ENCODE measurements around the gene RNF157. TPM values are rescaled to one million over a fixed set of nuclear protein-coding genes. Genes with fewer than 3 reads are reported as not detected.
"Not testable (repeated sequence)": the region's sequence is repeated elsewhere in the genome, so short reads cannot be mapped to it uniquely, and the experiment has no call there.

RNF157 gene
- polyA plus RNA-seq, 1 experiment, result 1.6 TPM

- Histone ChIP-seq H3K27me3 (ENCODE audit: control insufficient read depth, insufficient read depth, low read length) (peaks cover 11% of the 10 kb centered on the region), H3K4me3 (ENCODE audit: low read depth, low read length) (no peak overlapping the region), H3K9me3 (ENCODE audit: control insufficient read depth, insufficient read depth, low read length) (no peaks in the 10 kb centered on the region), H3K27ac (ENCODE audit: low read depth, low read length) (no peak overlapping the region)
- ChIA-PET POLR2A (no interaction called here), CTCF (interaction anchor here (0.9 kb wide), 1 partner anchor 9 kb away, joined by 5 read pairs; no protein-coding TSS in a partner anchor)
- no peak for DNase-seq (ENCODE audit: low read depth, low spot score)
- no peak for TF ChIP-seq CTCF (IDR thresholded peaks at IDR 0.05; ENCODE audit: low read depth, low read length)
Measured at GRCh38 chr17:76189247-76189646, 51.0 kb downstream of the RNF157 start.

GRCh38 chr17:76188213-76189016 lies 51.9 kb downstream of the RNF157 start:
- H3K27me3 ChIP-seq (ENCODE audit: control insufficient read depth, insufficient read depth, low read length), result peaks cover 11% of the 10 kb centered on the region
- H3K9me3 ChIP-seq (ENCODE audit: control insufficient read depth, insufficient read depth, low read length), result no peaks in the 10 kb centered on the region
- no peak for TF ChIP-seq CTCF (IDR thresholded peaks at IDR 0.05; ENCODE audit: low read depth, low read length)
- POLR2A ChIA-PET, result no interaction called here
- DNase-seq (ENCODE audit: low read depth, low spot score), result no peak
- CTCF ChIA-PET, result interaction anchor here (0.9 kb wide), 1 partner anchor 8 kb away, joined by 5 read pairs; no protein-coding TSS in a partner anchor
- H3K4me3 ChIP-seq (ENCODE audit: low read depth, low read length), result no peak overlapping the region
- no peak overlapping the region for H3K27ac ChIP-seq (ENCODE audit: low read depth, low read length)

GRCh38 chr17:76186774-76187173 lies 53.5 kb downstream of the RNF157 start:
- CTCF ChIA-PET; H3K4me3 ChIP-seq (ENCODE audit: low read depth, low read length); POLR2A ChIA-PET; DNase-seq (ENCODE audit: low read depth, low spot score); H3K27ac ChIP-seq (ENCODE audit: low read depth, low read length); H3K9me3 ChIP-seq (ENCODE audit: control insufficient read depth, insufficient read depth, low read length): not testable (repeated sequence)
- H3K27me3 ChIP-seq (ENCODE audit: control insufficient read depth, insufficient read depth, low read length), result peaks cover 11% of the 10 kb centered on the region

- no peak overlapping the region for H3K4me3 ChIP-seq (ENCODE audit: low read depth, low read length)
- POLR2A ChIA-PET, result no interaction called here
- H3K27me3 ChIP-seq (ENCODE audit: control insufficient read depth, insufficient read depth, low read length), result peaks cover 5% of the 10 kb centered on the region
- CTCF ChIA-PET, result interaction anchor here (0.7 to 1.7 kb wide), 4 partner anchors 12 to 233 kb away, joined by 3 to 9 read pairs (median 4); no protein-coding TSS in a partner anchor
- no peaks in the 10 kb centered on the region for H3K9me3 ChIP-seq (ENCODE audit: control insufficient read depth, insufficient read depth, low read length)
- TF ChIP-seq CTCF (IDR thresholded peaks at IDR 0.05; ENCODE audit: low read depth, low read length), result no peak
- DNase-seq (ENCODE audit: low read depth, low spot score), result no peak
- no peak overlapping the region for H3K27ac ChIP-seq (ENCODE audit: low read depth, low read length)
Measured at GRCh38 chr17:76184290-76184689, 56.0 kb downstream of the RNF157 start.

- CTCF ChIA-PET, result interaction anchor here (0.6 to 1.7 kb wide), 32 partner anchors 8 to 182 kb away, joined by 3 to 23 read pairs (median 7); partner anchors contain the start of gene CDK3
- H3K9me3 ChIP-seq (ENCODE audit: control insufficient read depth, insufficient read depth, low read length), result no peaks in the 10 kb centered on the region; the same call in 1 of the 2 replicates
- POLR2A ChIA-PET, result interaction anchor here (0.6 kb wide), 2 partner anchors 33 to 521 kb away, joined by 5 to 9 read pairs; no protein-coding TSS in a partner anchor
- H3K27me3 ChIP-seq (ENCODE audit: control insufficient read depth, insufficient read depth, low read length), result no peaks in the 10 kb centered on the region
- peak; percentile 91 for TF ChIP-seq CTCF (IDR thresholded peaks at IDR 0.05; ENCODE audit: low read depth, low read length)
- no peak overlapping the region for H3K27ac ChIP-seq (ENCODE audit: low read depth, low read length)
- H3K4me3 ChIP-seq (ENCODE audit: low read depth, low read length), result no peak overlapping the region
- DNase-seq (ENCODE audit: low read depth, low spot score), result peak; percentile 62
Measured at GRCh38 chr17:76182016-76182764, 58.1 kb downstream of the RNF157 start.
